DMS53 treated with DMSO at 0.1 percent for 48 hours (cell line): ENCODE measurements around the gene LRRC52.

Source experiments
- DNase-seq: peaks from one replicate; lab custom pipeline; 2025; ENCODE audit not compliant: unreplicated experiment; lab: John Stamatoyannopoulos, UW

The LRRC52 gene

DNA sequence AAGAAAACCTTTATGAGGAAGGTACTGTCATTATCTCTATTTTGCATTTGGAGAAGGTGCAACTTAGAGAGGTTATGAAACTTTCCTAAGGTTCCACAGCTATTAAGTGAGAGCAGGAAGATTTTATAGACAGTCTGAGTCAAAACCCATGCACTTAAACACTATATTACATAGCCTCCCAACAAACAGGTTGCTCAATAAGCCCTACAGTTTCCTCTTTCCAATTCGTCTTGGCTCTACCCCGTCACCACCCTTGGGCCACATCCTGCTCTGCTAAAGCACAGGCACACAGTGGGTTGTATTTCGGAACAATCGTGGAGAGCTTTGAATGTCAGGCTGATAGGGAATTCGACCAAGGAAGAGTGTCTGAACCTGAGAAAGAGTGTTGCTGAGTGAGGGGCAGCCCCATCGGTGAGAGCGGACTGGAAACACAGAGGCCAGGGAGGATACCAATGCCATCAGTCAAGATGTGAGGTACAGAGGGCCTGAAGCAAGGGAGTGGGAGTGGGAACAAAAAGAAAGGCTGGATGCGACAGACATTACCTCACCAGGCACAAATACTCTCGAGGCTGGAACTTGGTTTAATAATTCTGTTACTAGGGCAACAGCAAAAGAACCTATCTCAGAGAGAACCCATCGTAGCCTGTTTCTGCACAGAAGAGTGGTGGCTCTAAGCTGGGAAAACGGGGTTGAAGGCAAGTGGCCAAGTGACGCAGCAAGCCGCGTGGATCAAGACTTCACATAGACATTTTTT is 6.3 kb upstream of the LRRC52 start:
- DNase-seq: no peak

DNA sequence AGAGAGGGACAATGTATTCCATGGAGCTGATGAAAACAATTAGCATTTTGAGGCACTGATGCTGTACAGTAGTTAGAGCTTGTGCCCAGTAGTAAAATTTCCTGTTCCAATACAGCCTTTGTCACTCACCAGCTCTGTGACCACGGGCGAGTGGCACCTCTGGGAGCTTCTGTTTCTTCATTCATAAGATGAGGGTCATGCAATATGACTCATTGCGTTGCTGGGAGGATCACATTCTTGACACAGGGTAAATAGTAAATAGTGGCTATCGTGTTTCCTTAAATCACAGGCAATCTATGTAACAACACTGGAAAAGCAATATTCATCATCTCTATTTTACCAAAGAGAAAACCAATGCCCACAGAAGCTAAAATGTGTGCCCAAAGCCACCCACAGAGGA is 4.5 kb upstream of the LRRC52 start:
- DNase-seq: peak; percentile 82

DNA sequence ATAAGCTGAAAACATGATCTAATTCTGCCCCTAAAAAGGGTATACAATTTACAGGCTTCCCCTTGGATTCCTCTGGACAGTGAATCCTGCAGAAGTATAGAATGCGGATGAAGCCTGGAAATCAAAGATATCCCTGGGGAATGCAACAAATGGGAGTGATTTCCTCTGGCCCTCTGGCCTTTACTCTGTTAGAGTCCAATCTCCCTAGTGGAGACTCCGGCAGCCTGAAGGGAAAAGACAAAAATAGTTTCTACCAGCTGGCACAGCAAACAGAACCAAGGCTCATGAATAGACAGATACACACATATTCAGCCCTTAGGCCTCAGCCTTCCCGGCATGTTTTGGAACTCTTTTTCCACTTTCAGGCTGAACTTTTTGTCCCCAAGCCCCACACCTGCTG is 3.9 kb upstream of the LRRC52 start:
- no peak for DNase-seq

DNA sequence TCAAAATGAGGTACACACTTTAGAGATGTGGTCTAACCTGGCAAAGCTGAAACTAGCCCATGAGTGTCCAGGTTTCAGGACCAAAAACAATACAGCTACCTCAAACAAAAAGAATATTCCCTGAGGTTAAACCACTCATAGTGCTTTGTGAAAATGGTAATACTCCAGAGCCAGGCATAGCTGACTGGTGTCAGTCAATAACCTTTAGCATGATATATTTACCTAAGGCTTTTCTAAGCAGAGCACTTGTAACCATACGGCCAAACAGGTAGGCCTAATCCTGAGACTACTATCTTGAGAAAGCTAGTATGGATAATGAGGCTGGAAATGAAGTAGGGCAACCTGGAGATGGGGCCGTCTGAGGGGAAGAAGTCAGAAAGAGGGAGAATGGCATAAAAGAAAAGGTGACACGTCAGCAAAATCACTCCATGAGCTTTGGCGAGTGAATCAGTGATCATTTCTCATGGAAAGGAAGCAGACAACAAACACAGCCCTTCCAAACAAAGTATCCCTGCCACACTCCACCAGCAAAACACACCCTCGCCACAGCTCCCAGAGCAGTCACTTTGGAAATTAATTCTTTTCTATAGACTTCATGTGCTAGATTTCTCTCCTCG is 1.7 kb upstream of the LRRC52 start:
- peak; percentile 81 for DNase-seq

DNA sequence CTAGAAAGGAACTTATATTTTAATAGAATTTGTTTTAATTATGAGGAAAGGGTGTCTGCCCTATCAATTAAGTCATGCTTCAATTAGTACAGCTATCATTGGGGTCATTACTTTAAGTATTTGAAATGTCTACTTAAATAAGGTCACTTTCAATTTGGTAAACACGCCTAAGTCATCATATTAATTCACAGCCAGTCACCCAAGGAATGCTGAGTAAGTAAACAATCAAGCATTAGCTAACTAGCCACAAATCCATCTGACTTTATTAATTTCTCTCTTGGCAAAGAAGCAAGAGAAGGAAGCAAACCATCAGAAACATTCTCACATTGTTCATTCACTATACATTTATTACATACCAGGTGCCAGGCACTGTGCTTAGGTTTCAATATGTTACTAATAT is 1.2 kb upstream of the LRRC52 start:
- DNase-seq: no peak

DNA sequence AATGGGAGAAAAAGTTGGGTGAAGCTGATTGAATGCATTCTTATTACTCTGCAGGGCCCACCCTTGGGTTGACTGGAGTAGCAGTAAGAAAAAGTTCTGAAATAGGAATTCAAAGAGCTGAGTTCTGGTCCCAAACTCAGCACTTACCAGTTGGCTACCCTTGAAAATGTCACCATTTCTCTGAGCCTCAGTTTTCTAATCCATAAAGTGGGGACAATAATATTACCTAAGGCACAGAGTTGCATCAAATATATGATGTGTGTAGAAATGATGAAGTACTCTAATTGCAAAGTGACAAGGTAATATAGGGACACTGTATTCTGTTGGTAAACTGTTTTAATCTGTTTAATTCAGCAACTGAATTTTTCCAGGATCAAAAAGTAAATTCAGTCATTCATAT is 1.2 kb downstream of the LRRC52 start:
- no peak for DNase-seq

DNA sequence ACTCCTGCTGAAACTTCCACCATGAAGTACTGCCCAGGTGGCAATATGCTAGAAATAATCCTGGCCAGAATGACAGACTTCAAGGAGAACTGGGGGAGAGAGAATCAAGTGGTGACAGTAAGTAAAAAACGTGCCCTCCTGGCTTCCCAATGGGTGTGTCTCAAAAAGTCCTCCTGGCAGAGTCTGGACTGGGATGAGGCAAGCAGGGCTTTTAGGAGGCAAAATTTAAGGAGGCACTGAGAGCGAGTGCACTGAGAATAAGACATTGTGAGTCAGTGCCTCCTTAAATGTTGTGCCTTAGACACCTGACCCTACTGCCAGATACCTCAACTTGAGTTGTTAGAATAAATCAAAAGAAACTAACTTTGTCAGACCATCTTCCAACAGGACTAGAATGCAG is 2.2 kb downstream of the LRRC52 start:
- DNase-seq: no peak

DNA sequence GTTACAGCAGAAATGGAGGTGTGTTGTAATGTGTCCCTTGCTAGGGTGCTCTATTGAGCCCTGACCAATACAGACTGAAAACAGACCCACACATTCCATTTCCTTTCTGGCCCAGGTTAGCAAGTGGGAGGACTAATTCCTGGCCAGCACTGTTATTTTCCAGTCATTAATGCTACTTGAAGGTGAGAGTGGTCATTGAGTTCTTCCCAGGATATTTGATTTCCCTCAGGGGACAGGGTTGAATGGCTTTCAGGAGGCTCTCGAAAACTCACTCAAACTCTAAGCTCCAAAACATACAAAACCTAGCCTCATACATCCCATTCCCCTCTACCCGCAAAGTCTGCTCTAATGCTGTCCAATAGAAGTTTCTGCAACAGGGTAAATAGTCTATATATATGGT is 6.2 kb downstream of the LRRC52 start:
- DNase-seq: peak; percentile 3

DNA sequence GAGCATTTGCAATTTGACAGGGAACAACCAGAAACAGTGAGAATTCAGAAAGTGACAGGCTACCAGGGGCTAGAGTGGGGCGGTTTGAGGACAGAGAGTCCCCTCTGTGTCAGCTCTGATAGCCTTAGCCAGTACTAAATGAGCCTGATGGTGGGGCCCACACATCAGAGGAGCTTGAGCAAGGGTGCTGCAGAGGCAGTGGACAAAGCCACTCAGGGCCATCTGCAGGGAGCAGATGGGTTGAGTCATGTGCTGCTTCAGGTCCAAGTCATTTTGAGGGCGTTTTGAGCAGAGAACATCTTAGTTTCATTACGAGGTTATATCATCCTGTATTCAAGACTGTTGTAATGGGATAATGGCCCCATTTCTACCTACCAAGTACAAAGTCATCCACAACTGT is 7.7 kb downstream of the LRRC52 start:
- no peak for DNase-seq

DNA sequence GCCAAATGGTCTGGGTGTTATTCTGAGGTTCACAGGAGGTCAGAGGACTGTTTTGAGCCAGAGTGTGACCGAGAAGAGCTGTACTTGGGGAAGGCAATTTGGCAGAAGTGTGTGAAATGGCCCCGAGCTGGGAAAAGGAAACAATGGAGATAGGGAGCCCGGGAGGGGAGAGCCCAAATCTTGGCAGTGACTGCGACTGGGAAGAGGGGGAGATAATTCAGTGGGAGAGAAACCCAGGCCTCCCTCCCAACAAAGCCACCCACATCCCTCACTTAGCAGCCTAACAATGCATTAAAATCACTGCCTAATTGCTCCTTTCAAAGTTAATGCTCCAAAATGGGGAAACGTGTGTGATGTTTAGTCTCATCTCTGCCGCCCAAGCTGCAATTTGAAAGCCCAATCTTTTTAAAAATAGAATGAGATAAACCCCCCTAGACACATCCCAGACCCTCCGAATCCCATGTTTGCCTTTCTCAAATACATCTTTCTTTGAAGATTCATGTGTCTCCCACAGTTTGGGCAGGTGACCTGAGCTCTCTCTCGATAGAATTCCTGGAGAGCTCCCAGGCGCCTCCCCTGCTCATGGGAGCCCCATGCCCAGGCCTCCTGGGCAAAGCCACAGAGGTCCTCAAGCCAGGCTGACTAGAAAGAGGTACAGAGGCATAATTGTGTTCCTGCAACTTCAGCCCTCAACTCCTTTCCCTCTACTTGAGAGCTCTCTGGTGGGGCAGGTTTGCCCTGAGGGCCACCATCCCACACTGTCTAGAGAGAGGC is 17.3 kb downstream of the LRRC52 start:
- no peak for DNase-seq

DNA sequence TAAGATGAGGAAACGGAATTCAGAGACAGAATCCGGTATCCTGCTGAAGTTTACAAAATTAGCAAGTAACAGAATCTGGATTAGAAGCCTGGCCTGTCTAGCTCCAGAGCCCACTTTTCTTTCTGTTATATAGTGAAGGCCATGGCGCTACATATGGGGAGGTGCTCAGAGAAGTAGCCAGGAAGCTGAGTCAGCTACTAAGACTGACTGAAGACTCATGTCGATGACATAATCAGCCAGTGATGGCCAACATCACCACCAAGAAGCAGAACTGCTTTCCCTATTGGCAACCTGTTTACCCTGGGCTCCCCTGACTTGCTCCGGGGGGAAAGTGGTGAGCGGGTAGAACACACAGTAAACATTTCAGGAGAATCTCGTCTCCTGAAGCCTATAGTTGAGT is 18.8 kb downstream of the LRRC52 start:
- DNase-seq: no peak

DNA sequence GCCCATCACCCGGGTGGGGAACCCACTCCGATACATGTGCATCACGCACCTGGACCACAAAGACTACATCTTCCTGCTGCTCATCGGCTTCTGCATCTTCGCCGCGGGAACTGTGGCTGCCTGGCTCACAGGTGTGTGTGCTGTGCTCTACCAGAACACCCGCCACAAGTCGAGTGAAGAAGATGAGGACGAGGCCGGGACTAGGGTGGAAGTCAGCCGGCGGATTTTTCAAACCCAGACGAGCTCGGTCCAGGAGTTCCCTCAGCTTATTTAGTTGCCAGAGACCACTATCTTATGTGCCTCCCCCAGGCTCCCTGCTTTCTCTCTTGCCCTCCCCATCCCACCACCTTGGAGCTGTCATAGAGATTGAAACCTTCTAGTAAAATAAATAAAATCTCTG is 19.8 kb downstream of the LRRC52 start:
- DNase-seq: no peak

DNA sequence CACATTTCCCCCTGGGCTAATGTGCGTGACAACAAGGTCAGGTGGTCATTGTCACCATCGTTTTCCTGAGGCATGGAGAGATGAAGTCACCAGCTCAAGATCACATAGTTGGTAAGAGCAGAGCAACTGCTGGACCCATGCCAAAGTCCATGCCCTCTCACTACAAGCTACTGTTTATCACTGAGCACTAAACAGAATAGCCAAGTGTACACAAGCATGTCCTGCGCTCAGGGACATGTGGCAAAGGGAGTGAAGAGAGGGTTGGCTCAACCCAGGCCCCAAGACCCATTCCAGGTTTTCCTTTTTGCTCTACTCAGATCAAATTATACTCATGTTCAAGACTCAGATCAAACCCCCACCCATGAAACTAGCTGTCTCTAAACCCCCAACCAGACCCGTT is 20.8 kb downstream of the LRRC52 start:
- peak; percentile 41 for DNase-seq

DNA sequence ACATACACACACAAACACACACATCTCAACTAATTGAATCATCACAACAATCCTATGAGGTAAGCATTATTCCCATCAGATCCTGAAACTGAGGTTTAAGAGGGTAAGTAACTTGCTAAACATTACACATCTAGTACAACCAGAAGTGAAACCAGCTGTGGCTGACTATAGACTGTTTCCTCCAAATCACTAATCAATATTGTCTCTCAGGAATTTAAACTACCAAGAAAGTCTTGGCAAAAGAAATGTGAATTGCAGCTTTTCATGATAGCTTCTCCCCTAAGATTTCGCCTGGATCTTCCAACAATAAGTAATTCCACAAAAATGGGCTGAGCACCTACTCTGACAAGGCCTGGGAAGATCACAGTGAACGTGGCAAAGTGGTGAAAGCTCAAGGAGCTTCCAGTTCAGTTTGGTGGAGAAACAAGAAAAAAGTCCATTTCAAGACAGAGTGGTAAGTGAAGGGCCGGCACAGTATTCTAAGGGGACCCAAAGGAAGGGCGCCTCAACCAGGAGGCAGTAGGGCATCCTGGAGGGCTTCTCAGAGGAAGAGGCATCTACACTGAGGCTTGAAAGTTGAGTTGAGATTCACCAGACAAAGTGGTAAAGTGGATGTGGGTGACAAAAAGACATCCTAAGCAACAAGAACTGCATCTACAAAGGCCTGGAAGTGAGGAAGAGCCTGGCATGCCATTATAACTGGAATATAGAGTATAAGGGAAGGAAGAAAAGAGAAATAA is 22.1 kb downstream of the LRRC52 start:
- no peak for DNase-seq

DNA sequence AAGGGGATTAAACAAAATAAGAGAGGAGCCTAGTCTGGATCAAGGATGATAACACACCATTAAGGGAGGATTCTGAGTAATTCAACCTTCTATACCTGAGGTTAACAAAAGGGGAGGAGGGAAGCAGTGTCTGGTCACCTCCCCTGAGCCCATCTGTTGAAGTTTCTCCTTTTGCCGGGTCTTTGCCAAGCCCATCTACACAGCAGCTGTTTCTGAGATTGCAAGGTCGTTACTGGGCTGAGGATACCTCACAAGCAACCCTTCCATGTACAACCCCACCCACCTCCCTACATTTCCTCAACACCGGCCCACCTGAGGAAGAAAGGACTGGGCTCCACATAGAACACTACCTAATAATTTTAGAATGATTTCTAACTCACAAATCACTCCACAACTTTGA is 26.3 kb downstream of the LRRC52 start:
- DNase-seq: no peak

DNA sequence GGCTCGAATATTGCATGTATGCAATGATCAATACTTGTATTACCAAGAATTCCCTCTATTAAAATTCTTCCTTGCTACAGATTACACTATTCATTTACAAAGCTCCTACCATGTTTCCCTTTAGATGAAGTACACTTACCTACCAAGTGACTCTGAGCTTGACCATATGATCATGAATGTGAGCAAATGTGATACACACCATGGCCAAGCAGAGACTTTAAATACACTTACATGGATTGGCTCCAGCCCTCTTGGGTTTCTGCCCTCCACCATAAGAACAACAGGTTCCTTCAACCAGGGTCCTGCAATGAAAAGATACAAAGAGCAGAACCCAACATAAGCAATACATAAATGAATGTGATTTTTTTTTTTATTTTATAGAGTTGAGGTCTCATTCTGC is 30.0 kb downstream of the LRRC52 start:
- DNase-seq: no peak

DNA sequence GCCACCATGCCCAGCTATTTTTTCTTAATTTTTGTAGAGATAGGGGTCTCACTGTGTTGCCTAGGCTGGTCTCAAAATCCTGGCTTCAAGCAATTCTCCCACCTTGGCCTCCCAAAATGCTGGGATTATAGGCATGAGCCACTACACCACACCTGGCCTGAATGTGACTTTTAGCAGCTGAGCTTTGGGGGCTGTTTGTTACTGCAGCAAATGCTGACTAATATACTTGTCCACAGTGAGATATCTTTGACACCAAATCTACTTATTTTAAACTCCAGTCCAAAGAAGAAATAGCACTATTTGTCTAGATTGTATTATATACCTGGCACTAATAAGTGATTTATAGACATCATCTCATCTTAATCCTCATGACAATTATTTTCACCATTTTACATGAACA is 30.5 kb downstream of the LRRC52 start:
- no peak for DNase-seq

DNA sequence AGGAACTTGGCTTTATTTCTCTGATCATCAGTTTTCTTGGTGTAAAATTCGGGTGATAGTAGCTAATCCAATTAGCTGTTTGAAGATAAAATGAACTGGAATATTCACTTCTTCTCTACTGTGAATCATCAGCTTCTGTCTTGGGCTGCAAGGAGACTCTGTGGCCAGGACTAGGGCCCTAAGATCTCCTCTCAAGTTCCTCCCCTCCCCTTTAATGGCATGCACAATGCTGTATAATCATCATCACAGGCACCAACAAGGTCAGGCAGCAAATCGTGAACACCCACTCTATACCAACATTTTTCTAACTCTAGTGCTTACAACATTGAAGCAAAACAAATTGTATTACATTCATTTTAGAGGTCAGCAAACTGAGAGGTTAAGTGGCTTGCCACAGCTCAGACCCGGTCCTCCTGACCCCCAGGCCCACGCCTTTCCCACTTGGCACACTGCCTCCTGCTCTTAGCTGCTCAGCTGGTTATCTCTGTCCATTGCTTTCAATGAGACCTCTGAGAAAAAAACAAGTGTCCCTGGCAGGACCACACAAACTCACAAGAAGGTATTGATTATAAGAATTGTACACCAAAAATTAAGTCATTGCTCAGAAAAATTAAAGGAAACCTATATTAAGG is 31.8 kb downstream of the LRRC52 start:
- no peak for DNase-seq

DNA sequence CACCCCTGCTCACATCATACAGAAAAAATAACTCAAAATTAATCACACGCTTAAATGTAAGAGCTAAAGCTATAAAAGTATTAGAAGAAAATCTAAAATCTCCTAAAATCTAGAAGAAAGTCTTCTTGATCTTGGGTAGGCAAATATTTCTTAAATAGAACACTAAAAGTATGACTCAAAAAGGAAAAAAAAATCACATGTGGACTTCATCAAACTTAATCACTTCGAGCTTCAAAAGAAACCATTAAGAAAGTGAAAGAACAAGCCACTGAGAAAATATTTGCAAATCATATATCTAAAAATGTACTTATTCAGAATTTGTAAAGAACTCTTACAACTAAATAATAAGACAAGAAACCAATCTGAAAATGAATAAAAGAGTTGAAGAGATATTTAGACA is 32.7 kb downstream of the LRRC52 start:
- no peak for DNase-seq

DNA sequence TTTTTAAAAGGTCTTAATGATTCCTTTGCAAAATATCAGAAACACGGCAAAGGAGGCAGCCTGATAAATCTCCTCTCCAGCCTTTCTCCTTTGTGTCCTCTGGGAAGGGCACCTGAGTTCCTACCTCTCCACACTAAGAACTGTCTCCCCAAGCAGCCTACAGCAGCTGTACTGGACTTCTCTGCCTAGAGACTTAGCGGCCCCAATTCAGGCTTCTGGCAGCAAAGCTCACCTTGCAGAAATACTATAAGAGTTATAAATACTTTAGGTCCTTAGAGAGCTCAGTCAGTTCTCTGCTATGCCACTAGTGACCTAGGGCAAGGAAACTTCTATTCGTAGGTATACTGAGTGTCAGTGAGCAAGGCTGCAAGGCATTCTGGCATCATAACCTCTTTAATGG is 33.9 kb downstream of the LRRC52 start:
- no peak for DNase-seq
